Measurements from ENCODE around the gene MED6. TPM values are rescaled to one million over a fixed set of nuclear protein-coding genes. Genes with fewer than 3 reads are reported as not detected.

MED6 gene
- total RNA-seq, 1 donor from 2014 or later: 53.4 TPM

- DNase-seq: no peak
Observed at GRCh38 chr14:70597731-70598130, 2.7 kb downstream of the MED6 start.

GRCh38 chr14:70595443-70596185 lies 4.8 kb downstream of the MED6 start:
- DNase-seq: no peak

- DNase-seq: no peak
Observed at GRCh38 chr14:70594461-70594860, 6.0 kb downstream of the MED6 start.

GRCh38 chr14:70585231-70585630 lies 15.2 kb downstream of the MED6 start:
- DNase-seq: no peak

- no peak for DNase-seq
Observed at GRCh38 chr14:70576891-70577290, 23.6 kb downstream of the MED6 start.

- no peak for DNase-seq
Observed at GRCh38 chr14:70573050-70573449, 27.4 kb downstream of the MED6 start.

GRCh38 chr14:70571139-70571538 lies 29.3 kb downstream of the MED6 start:
- no peak for DNase-seq

- DNase-seq: no peak
Observed at GRCh38 chr14:70567791-70568190, 32.7 kb downstream of the MED6 start.

GRCh38 chr14:70563869-70564268 lies 36.6 kb downstream of the MED6 start:
- DNase-seq: no peak

- DNase-seq: no peak
Observed at GRCh38 chr14:70563417-70563816, 37.0 kb downstream of the MED6 start.

- no peak for DNase-seq
Observed at GRCh38 chr14:70558356-70558755, 42.1 kb downstream of the MED6 start.

GRCh38 chr14:70555890-70556289 lies 44.6 kb downstream of the MED6 start:
- DNase-seq: no peak

GRCh38 chr14:70538087-70538486 lies 62.4 kb downstream of the MED6 start:
- DNase-seq: no peak

- no peak for DNase-seq
Observed at GRCh38 chr14:70536830-70537229, 63.6 kb downstream of the MED6 start.

GRCh38 chr14:70534904-70535303 lies 65.6 kb downstream of the MED6 start, which contains the start of gene ADAM20:
TSS of gene ADAM20 (minus strand) at chr14:70535004. CDS start at chr14:70524757, 10,247 bp downstream.
- DNase-seq: no peak

Small RNA genes lying within 50 kb of the gene (small RNA-seq; reads per million reads assigned to genes)
- not detected for gene RN7SL77P (ENCODE audit: low replicate concordance)

Other genes with a start within 250 kb of the MED6 start
- 30.0 TPM for gene COX16, start 241.0 kb downstream of the MED6 start, total RNA-seq
- 18.4 TPM for gene SYNJ2BP, start 183.6 kb downstream of the MED6 start, total RNA-seq
- gene ADAM21, start 148.5 kb downstream of the MED6 start, total RNA-seq: 0.10 TPM
- 2.8 TPM for gene ADAM20, start 65.7 kb downstream of the MED6 start, total RNA-seq
- gene TTC9, start 41.3 kb upstream of the MED6 start, total RNA-seq: 2.3 TPM
- gene MAP3K9, start 208.9 kb upstream of the MED6 start, total RNA-seq: 6.9 TPM

All from skin of body (tissue), 3 donors.